NCI-H1417 treated with DMSO at 0.1 percent for 48 hours (cell line): ENCODE data around the gene TSKS.

Experiments
- DNase-seq: peaks from one replicate; lab custom pipeline; 2025; lab: John Stamatoyannopoulos, UW

Gene TSKS, protein sequence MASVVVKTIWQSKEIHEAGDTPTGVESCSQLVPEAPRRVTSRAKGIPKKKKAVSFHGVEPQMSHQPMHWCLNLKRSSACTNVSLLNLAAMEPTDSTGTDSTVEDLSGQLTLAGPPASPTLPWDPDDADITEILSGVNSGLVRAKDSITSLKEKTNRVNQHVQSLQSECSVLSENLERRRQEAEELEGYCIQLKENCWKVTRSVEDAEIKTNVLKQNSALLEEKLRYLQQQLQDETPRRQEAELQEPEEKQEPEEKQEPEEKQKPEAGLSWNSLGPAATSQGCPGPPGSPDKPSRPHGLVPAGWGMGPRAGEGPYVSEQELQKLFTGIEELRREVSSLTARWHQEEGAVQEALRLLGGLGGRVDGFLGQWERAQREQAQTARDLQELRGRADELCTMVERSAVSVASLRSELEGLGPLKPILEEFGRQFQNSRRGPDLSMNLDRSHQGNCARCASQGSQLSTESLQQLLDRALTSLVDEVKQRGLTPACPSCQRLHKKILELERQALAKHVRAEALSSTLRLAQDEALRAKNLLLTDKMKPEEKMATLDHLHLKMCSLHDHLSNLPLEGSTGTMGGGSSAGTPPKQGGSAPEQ

DNA sequence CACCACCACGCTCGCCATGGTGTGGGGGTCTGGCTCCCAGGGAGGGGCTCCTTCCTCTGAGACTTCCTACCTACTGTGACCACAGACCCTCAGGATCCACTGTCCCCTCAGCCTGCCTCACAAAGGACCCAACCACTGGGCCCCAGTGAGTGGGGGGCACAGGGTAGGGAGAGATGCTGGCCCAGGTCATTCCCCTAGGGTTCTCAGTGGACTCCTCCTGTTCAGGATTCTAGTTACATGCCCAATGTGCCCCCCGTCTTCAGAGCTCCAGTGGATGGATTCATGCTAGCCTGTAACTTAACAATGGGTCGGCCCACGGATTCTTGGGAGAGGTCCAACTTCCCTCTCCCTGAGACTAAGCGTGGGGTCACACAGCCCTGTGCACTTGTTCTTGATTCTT lies at the start of gene TSKS:
TSS of gene TSKS (minus strand) at position 77 of the 400 bp plus-strand sequence. CDS start at position 18, 59 bp downstream.
- no peak for DNase-seq

DNA sequence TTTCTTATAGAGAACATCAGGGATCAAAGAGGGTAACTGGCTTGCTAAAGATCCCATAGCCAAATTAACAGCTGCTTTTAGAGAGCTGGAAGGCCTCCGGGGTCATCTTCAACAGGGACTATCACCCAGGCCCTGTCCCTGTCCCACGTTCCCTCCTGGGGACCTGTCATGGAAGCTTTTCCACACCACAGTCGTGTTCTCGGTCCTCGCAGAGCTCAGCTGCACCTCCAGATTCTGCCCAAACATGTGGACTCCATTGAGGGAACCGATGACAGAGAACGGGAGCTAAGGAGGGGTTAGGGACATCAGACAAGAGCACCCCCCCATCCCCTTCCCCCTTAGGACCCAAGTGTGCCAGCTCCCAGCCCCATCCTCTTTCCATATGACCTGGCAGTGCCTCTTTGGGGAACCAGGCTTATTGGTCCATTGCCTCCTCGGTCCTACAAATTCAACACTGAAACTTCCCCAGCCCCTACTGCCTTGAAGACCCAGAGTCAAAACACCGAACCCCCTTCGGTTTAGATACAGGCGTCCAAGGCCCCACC lies 49.4 kb upstream of the TSKS start:
- no peak for DNase-seq

DNA sequence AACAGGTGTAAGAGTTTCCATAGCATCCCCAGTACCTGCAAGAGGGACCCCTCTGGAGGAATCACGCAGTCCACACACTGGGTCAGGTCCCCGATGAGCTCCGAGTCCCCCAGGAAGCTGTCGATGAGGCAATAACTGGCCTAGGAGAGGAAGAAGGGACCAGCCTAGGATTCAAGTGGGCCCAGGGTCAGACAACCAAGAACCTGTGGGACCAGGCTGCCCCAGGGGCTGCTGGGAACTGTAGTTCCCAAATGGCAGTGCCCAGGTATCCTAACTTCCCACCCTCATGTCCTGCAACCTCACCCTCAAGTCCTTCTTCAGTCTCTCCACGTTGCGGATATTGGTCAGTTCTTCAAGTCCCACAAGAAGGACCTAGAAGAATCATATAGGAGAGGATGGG lies 48.2 kb upstream of the TSKS start:
- DNase-seq, result no peak

DNA sequence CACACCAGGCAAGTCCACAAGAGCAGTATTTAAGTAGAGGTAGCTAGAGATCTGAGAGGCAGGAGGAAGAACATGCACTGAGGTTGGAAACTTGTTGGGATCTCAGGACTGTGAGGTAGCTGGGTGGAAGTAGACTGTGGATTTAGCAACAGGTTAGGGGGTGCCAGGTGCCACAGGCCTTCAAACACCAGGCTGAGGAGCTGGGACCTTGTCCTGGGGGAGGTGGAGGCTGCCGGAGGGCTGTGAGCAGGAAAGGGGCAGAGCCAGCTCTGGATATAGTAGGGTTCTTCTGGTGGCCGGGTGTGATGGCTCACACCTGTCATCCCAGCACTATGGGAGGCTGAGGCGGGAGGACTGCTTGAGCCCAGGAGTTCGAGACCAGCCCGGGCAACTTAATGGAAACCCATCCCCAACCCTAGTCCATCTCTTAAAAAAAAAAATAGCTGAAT lies 46.9 kb upstream of the TSKS start:
- no peak for DNase-seq

DNA sequence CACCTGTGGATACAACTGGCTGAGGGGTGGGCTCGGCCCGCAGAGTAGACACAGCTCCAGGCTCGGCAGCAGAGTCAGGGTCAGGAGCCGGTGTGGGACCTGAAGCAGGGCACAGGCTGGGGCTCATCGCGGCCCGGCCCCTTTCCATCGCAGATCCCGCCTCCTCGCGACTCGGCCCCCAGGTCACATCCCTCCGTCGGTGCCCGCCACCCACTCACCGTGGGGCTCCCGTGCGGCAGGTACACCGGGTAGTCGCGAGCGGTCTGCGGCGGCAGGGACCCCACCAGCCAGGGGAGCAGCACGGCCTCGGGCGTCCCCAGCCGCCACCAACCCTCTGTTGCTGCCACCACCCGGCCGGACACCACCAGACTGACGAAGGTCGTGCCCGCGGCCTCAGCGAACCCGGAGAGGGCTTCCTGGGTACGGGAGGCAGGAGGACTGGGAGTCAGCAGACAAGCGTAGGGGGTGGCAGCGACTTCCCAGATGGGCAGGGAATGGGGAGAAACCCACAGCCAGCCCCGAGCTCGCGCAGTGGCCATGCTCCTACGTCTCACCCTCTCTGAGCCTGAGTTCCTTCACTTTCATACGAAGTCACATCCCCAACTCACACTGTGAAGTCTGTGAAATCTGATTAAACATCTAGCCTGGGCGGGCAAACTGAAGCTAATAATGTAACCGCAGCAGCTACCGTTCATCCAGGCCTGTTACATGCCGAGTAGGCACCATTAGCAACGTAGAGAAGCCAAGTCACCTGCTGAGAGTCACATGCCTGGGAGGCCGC lies 46.2 kb upstream of the TSKS start:
- DNase-seq, result no peak

DNA sequence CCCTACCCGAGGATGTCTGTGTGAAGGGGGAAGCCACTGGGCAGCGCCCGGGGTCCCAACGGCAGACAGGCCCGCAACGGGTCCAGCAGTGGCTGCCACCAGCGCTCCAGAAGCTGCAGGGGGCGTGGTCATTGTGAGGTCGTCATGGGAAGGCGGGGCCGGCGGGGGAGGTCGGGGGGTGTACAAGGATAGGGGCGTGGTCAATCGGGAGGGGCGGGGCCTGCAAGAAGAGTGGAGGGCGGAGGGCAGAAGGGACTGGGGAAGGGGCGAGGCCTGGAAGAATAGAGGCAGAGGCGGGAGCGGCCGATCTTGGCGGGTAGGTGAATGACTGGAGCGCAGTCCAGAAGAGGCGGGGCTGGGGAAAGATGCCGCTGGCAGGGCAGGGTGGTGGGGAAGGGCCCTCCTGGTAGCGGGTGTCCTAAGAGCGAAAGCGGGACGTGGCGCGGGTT lies 45.6 kb upstream of the TSKS start:
- DNase-seq, result peak; percentile 13

DNA sequence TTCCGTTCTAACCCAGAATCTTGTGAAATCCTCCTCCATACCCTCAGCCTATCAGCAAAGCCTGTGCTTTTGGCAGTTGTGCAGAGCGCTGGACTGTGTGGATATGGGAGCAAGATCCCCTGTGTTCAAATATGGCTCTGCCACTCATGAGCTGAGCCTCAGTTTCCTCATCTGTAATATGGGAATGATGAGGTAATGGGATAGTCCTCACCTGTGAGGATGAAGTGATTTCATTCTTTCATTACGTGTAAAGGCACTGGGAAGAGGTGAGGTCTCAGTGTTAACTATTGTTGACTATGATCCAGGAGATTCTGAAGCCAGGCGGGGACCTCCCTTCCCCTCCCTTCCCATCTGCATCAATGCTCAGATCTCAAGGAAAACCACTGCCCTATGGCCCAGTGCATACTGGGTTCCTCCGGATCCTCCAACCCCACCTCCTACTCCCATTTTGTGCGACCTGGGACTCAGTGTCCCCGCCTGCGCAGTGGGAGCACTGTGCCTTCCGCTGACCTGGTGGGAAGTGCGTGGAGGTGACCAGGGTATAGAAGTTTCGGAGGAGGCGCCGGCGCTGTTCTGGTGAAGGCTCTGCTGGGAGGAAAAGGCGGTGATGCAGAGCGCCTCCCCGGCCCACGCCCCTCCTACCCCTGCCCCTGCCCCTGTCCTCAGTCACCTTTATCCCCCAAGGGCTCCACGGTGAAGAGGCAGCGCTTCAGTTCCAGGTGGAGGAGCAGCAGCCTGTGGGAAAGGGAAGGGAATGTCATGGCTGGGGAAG lies 45.0 kb upstream of the TSKS start:
- no peak for DNase-seq

DNA sequence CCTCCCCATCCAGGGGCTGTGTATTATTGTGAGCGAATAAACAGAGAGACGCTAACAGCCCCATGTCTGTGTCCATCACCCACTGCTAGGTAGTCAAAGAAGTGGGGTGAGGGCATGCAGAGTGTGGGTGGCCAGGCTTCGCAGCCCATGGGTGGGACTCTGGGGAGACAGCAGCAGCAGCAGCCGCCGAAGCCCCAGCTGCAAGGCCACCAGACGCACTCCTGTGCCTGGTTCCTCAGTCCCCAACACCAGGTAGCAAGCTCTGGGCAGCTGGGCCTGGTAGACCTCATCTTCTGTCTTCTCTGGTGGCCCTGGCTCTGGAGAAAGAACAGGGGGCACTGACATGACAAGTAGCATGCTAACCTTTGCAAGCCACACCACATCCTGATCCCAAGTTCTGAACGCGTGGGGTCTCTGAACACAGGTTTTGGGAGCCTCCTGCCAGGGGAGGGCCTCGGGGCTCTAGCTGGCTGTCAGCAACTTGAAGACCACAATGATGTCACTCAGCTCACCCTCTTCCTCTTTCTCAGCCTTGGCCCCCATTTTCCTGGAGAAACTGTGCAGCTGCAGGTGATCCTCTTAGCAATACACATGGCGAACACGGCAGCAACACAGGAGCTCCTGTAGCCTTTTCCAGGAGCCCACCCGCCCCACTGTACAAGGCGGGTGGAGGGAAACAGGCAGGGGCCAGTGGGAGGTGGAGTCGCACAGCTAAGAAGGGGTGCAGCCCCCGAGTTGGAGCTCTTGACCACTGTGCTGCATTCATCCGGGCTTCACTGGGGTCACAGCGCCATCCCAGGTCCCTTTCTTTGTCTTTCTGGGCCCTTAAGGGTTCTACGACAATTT lies 44.2 kb upstream of the TSKS start:
- no peak for DNase-seq

DNA sequence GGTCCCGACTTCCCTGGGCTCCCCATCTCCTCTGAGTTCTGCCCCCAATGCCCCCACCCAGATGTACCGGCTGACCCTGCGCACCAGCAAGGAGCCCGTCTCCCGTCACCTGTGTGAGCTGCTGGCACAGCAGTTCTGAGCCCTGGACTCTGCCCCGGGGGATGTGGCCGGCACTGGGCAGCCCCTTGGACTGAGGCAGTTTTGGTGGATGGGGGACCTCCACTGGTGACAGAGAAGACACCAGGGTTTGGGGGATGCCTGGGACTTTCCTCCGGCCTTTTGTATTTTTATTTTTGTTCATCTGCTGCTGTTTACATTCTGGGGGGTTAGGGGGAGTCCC lies 43.5 kb upstream of the TSKS start:
- no peak for DNase-seq

DNA sequence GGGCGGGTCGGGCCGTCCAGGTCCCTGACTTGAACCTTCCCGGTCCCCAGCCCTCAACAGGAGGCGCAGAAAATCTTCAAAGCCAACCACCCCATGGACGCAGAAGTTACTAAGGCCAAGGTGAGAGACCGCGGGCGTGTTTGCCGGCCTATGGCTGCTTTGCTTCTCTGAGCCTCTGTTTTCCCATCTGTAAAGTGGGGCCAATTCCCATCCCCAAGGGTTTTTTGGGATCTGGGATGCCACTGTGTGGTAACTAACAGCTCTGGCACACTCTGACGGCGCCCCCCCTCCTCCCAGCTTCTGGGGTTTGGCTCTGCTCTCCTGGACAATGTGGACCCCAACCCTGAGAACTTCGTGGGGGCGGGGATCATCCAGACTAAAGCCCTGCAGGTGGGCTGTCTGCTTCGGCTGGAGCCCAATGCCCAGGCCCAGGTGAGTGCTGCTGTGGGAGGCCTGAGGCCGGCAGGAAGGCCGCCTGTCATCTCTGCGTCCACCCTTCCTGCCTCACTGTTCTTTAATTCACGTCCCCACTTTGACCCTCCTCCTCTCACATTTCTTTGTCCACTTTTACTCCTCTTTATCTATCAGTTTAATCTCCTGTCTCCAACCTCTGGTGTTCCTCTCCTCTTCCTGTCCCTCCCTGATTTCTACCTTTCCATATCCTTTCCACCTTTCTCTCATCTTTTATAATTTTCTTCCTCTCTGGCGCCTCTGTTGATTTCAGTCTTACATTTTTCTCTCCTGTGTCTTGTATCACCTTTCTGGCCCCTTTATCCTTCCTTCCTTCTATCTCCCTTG lies 42.9 kb upstream of the TSKS start:
- no peak for DNase-seq

DNA sequence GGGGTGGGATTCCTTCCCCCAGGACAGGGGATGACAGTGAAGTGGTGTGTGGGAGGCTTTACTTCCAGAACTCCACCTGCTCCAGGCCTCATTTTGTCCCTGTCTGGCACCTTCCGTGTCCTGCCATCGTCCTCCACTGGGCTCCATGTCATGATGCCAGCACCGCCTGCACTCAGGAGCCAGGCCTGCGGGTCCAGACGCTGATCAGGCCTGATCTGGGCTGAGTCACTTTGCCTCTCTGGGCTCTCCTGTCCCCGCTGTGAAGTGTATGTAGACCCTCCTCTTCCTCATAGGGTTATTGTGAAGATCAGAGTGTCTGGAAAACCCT lies 40.4 kb upstream of the TSKS start:
- no peak for DNase-seq

DNA sequence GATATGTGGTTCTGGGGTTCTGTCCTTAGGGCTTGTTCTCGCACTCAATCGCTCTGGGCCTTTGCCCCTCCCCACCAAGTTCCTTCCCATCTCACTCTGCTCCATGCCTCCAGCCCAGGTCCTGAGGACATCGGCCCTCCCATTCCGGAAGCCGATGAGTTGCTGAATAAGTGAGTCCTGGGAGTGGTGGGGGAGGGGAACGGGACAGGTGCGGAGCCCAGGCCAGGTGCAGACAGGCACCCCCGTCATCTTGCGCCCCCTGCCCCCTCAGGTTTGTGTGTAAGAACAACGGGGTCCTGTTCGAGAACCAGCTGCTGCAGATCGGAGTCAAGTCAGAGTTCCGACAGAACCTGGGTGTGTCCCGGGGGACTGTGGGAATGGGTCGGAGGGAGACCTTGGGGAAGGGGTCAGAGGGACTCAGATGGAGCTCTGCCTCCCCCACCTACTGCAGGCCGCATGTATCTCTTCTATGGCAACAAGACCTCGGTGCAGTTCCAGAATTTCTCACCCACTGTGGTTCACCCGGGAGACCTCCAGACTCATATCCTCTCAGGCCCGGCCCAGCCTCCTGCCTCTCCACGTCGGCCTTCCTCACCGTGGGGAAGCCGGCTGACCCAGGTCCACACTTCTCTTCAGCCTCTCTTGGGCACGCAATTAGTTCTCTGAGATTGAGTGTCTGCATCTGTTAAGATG lies 39.9 kb upstream of the TSKS start:
- no peak for DNase-seq

DNA sequence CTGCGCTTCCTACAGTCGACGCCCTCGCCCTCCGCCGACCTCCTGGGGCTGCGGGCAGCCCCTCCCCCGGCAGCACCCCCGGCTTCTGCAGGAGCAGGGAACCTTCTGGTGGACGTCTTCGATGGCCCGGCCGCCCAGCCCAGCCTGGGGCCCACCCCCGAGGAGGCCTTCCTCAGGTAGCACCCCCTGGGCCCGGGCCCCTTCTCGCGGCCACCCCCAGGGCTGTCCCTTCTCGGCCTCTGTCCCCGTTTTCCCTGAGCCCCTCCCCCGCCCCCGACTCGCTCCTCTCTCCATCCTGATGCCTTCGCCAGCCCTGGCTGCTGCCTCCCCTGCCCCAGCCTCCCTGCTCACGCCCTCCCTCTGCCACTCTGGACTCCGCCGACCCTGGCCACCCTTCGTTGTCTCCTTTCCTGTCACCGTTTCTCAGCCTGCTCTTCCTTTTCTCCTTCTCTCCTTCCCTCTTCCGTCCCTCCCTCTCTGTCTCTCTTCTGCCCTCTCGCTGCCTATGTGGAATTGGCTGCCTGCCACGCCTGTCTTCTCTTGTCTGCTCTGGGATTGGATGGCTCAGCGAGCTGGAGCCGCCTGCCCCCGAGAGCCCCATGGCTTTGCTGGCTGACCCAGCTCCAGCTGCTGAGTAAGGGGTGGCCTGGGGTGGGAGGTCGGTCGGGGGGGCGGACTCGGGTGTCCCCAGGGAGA lies 39.0 kb upstream of the TSKS start:
- DNase-seq, result no peak

DNA sequence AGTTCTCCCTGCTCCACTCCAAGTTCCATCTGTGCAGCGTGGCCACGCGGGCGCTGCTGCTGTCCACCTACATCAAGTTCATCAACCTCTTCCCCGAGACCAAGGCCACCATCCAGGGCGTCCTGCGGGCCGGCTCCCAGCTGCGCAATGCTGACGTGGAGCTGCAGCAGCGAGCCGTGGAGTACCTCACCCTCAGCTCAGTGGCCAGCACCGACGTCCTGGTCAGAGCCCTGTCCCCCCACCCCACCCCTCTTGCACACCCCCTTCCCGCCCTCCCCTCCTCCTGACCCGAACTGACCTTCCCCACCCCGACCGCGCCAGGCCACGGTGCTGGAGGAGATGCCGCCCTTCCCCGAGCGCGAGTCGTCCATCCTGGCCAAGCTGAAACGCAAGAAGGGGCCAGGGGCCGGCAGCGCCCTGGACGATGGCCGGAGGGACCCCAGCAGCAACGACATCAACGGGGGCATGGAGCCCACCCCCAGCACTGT lies 38.3 kb upstream of the TSKS start:
- DNase-seq, result no peak

DNA sequence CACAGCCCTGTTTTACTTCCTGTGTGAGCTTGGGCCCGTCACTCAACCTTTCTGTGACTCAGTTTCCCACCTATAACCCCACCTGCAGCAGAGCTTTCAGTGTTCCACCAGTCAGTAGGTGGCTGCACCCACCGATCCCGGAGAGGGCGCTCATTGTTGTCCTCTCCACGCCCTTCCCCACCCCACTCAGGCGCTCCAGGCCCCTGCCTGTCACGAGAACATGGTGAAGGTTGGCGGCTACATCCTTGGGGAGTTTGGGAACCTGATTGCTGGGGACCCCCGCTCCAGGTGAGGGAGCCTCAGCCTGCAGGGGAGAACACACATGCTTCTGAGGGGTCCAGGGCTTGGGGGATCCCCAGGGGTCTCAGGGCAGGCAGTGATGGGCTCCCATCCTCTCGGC lies 37.7 kb upstream of the TSKS start:
- no peak for DNase-seq

DNA sequence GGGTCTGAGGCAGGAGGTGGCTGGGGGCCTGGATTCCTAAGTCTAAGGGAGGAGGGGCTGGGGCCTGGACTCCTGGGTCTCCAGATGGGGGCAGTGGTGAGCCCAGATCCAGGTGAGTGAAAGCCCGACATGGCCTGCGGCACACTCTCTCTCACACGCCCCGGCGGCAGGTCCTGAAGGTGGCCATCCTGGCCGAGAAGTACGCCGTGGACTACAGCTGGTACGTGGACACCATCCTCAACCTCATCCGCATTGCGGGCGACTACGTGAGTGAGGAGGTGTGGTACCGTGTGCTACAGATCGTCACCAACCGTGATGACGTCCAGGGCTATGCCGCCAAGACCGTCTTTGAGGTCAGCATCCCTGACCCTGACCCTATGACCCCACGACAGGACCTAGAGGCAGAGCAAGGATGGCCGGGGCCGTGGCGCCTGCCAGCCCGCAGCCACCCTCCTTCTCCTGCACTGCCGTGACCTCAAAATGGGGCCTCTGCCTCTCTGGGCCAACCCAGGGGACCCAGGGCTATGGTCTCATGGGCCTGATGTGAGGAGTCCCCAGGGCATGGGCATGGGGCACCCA lies 36.8 kb upstream of the TSKS start:
- DNase-seq, result no peak

DNA sequence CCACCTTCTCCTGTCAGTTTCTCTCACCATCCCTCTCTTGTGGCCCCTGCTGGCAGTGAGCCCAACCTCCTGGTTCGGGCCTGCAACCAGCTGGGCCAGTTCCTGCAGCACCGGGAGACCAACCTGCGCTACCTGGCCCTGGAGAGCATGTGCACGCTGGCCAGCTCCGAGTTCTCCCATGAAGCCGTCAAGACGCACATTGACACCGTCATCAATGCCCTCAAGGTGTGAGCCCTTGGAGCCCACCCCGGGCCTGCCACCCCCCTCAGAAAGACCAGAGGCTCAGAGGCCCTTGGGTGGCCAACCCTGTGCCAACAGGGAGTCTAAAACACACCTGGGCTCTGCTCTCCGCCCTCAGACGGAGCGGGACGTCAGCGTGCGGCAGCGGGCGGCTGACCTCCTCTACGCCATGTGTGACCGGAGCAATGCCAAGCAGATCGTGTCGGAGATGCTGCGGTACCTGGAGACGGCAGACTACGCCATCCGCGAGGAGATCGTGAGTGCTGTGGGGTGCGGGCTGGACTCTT lies 36.2 kb upstream of the TSKS start:
- DNase-seq, result no peak

DNA sequence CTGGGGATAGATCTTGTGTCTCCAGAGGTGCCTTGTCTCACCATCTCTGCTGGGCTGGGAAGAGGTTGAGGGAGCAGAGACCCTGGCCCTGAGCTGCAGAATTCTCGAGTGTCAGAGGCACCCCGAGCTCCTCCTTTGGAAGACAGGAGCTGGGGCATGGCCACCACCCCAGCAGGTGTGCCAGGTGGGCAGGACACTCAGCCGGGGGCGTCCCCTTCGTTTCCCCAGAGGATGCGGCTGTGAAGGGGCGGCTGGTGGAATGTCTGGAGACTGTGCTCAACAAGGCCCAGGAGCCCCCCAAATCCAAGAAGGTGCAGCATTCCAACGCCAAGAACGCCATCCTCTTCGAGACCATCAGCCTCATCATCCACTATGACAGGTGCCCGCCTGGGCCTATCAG lies 35.5 kb upstream of the TSKS start:
- no peak for DNase-seq
